Suprapubic skin (tissue), 4 donors: ENCODE measurements around the gene ANKRD34A. TPM values are rescaled to one million over a fixed set of nuclear protein-coding genes. Genes with fewer than 3 reads are reported as not detected.
A peak's percentile ranks its signal among the peaks of the same experiment; 100 is the strongest.

Source experiments
- DNase-seq, 2 donors: peaks; one replicate each; pipeline ENCODE4 v3.0.0-alpha.2; 2019; ENCODE audit warnings: low spot score in 2 of 2
- H3K27ac ChIP-seq: fragments of 200-600 bp; sonication (generic); one replicate; pipeline ENCODE4 v1.5.1; 2019
- H3K27me3 ChIP-seq: fragments of 200-600 bp; sonication (generic); one replicate; pipeline ENCODE4 v1.5.1; 2019
- H3K36me3 ChIP-seq: fragments of 200-600 bp; sonication (generic); one replicate; pipeline ENCODE4 v1.5.1; 2019
- H3K4me1 ChIP-seq: fragments of 200-600 bp; sonication (generic); one replicate; pipeline ENCODE4 v1.5.1; 2019
- H3K4me3 ChIP-seq: fragments of 200-600 bp; sonication (generic); one replicate; pipeline ENCODE4 v1.5.1; 2019; ENCODE audit warnings: mild to moderate bottlenecking
- H3K9me3 ChIP-seq: fragments of 200-600 bp; sonication (generic); one replicate; pipeline ENCODE4 v1.5.1; 2019
- CTCF ChIP-seq, 2 donors: fragments of 200-600 bp in 1 of 2; fragments of 450-650 bp in 1 of 2; sonication (generic) in 1 of 2; IDR thresholded peaks; one replicate each; pipeline ENCODE4 v1.5.1; 2016 to 2019; ENCODE audit warnings: antibody characterized with exemption in 2 of 2, mild to moderate bottlenecking in 1 of 2, moderate library complexity in 1 of 2
- EP300 ChIP-seq: sonication (generic); formaldehyde crosslinking; IDR thresholded peaks from one replicate; pipeline ENCODE4 v1.6.1; 2017; ENCODE audit warnings: antibody characterized with exemption
- POLR2A ChIP-seq, 2 donors: fragments of 450-650 bp; IDR thresholded peaks; one replicate each; pipeline ENCODE4 v1.6.1; 2017; ENCODE audit warnings: antibody characterized with exemption in 2 of 2, mild to moderate bottlenecking in 2 of 2, moderate library complexity in 2 of 2
- POLR2AphosphoS5 ChIP-seq, 3 donors: sonication (generic); formaldehyde crosslinking; IDR thresholded peaks; one replicate each; pipeline ENCODE4 v1.6.1; 2017; ENCODE audit warnings: antibody characterized with exemption in 3 of 3
- WGBS: methylation state at CpG from one replicate; pipeline ENCODE4 v1.1.5; 2018; 5-methylcytosine and 5-hydroxymethylcytosine counted together
- total RNA-seq, 4 donors: library from RNA; depleted of rRNA; stranded (reverse); fragments of >200 nt; gene quantifications; one replicate each; pipeline ENCODE4 v1.1.0, GENCODE V29; 2016

ANKRD34A gene
- total RNA-seq, 4 donors from 2014 or later, result 0.21 to 0.64 (median 0.45) TPM; not detected in 1

- TF ChIP-seq POLR2AphosphoS5 (IDR thresholded peaks at IDR 0.05), result no peak
- TF ChIP-seq CTCF (IDR thresholded peaks at IDR 0.05), result no peak
- no peak for TF ChIP-seq POLR2A (IDR thresholded peaks at IDR 0.05)
- no peak for TF ChIP-seq EP300
- Histone ChIP-seq H3K4me1 (peaks cover 36% of the 10 kb centered on the region), H3K36me3 (no peaks in the 10 kb centered on the region), H3K4me3 (no peak overlapping the region), H3K27ac (no peak overlapping the region), H3K9me3 (no peaks in the 10 kb centered on the region), H3K27me3 (no peaks in the 10 kb centered on the region)
- 88% methylated on average over 1 of the region's 1 CpG for WGBS
- DNase-seq, result no peak
Observed at GRCh38 chr1:145951526-145951925, 12.8 kb downstream of the ANKRD34A start.

DNA sequence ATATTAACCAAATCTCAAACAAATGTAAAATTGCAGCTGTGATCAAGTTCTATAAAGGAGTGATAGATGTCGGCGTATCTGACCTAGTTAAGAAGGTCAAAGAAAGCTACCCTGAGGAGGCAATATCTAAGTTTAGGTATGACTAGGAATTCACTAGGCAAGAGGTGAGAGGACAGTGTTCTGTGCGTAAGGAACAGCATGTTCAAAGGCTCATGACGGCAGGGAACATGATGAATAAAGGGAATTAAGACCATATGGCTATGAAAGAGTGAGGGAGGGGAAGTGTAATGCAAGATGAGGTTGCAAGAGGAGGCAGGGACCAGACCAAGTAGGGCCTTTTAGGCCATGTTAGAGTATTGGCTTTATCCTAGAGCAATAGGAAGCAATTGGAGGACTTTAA lies 15.2 kb downstream of the ANKRD34A start:
- Histone ChIP-seq H3K27me3 (no peaks in the 10 kb centered on the region), H3K4me1 (peaks cover 15% of the 10 kb centered on the region), H3K27ac (peak overlapping the region; percentile 8), H3K4me3 (no peak overlapping the region), H3K36me3 (no peaks in the 10 kb centered on the region), H3K9me3 (no peaks in the 10 kb centered on the region)
- WGBS, result 86% methylated on average over 4 of the region's 4 CpGs
- peak; percentile 27 for TF ChIP-seq EP300
- no peak for TF ChIP-seq POLR2AphosphoS5 (IDR thresholded peaks at IDR 0.05)
- DNase-seq, result no peak

- Histone ChIP-seq H3K27ac (no peak overlapping the region), H3K4me1 (peaks cover 5% of the 10 kb centered on the region), H3K4me3 (no peak overlapping the region), H3K9me3 (no peaks in the 10 kb centered on the region), H3K27me3 (no peaks in the 10 kb centered on the region), H3K36me3 (no peaks in the 10 kb centered on the region)
- no peak for DNase-seq
- WGBS, result 71% methylated on average over 4 of the region's 4 CpGs
- no peak for TF ChIP-seq CTCF (IDR thresholded peaks at IDR 0.05)
- no peak for TF ChIP-seq EP300
- TF ChIP-seq POLR2A (IDR thresholded peaks at IDR 0.05), result no peak
- no peak for TF ChIP-seq POLR2AphosphoS5 (IDR thresholded peaks at IDR 0.05)
Observed at GRCh38 chr1:145947551-145947950, 16.8 kb downstream of the ANKRD34A start.

GRCh38 chr1:145946477-145946986 lies 17.8 kb downstream of the ANKRD34A start:
- no peak overlapping the region for H3K4me3 ChIP-seq
- peaks cover 5% of the 10 kb centered on the region for H3K4me1 ChIP-seq
- no peaks in the 10 kb centered on the region for H3K9me3 ChIP-seq
- TF ChIP-seq CTCF (IDR thresholded peaks at IDR 0.05), result no peak
- no peaks in the 10 kb centered on the region for H3K27me3 ChIP-seq
- no peak overlapping the region for H3K27ac ChIP-seq
- no peaks in the 10 kb centered on the region for H3K36me3 ChIP-seq
- WGBS, result 95% methylated on average over 4 of the region's 4 CpGs
- no peak for DNase-seq

- WGBS, result 100% methylated on average over 2 of the region's 3 CpGs
- Histone ChIP-seq H3K36me3 (no peaks in the 10 kb centered on the region), H3K9me3 (no peaks in the 10 kb centered on the region), H3K27ac (no peak overlapping the region), H3K4me1 (peaks cover 2% of the 10 kb centered on the region), H3K27me3 (no peaks in the 10 kb centered on the region), H3K4me3 (no peak overlapping the region)
- no peak for DNase-seq
- no peak for TF ChIP-seq EP300
- TF ChIP-seq POLR2A (IDR thresholded peaks at IDR 0.05), result no peak
- no peak for TF ChIP-seq CTCF (IDR thresholded peaks at IDR 0.05)
- TF ChIP-seq POLR2AphosphoS5 (IDR thresholded peaks at IDR 0.05), result no peak
Observed at GRCh38 chr1:145944532-145944931, 19.8 kb downstream of the ANKRD34A start.

- Histone ChIP-seq H3K4me1 (no peaks in the 10 kb centered on the region), H3K27ac (no peak overlapping the region), H3K36me3 (no peaks in the 10 kb centered on the region), H3K4me3 (no peak overlapping the region), H3K27me3 (no peaks in the 10 kb centered on the region), H3K9me3 (no peaks in the 10 kb centered on the region)
- no peak for TF ChIP-seq CTCF (IDR thresholded peaks at IDR 0.05)
- TF ChIP-seq POLR2AphosphoS5 (IDR thresholded peaks at IDR 0.05), result no peak
- DNase-seq, result no peak
- 68% methylated on average over 6 of the region's 6 CpGs for WGBS
Observed at GRCh38 chr1:145942871-145943270, 21.5 kb downstream of the ANKRD34A start.
